Liver (tissue), 3 donors: ENCODE results near the gene CLMN.

Source experiments
- TAF1 ChIP-seq: conservative IDR thresholded peaks from 2 replicates; pipeline ENCODE4 v1.6.1; 2016; ENCODE audit warnings: antibody characterized with exemption, mild to moderate bottlenecking
- YY1 ChIP-seq: IDR thresholded peaks from 2 replicates; pipeline ENCODE4 v1.6.1; 2016; ENCODE audit warnings: antibody characterized with exemption, mild to moderate bottlenecking
- TF ChIP-seq, protein P1 (sequence below): fragments of 150-350 bp; IDR thresholded peaks from 2 replicates; pipeline ENCODE4 v1.5.1; 2017; ENCODE audit warnings: improper control_type of control experiment, low read depth, low read length; ENCODE audit not compliant: missing input control
- donor health status: healthy.
- donor health status: healthy.

DNA sequence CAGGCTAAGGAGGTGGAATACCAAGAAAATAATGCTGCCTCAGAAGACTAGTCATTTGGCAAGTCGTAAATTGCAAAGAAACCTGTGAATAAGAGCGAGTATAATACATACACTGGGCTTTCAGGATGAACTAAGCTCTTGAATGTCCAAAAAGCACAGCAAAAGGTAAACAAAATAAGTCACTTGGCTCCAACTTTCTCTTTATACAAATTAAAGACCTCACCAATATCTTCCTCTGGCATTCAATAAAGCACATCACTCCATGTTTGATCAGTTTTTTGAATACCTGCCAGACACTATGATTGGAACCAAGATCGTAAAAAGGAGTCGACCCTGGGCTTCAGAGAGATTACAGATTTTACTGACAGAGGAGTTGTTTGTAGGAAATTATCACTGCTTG is 165.8 kb downstream of the CLMN start:
- TF ChIP-seq YY1 (no peak), TAF1 (no peak)
- TF ChIP-seq, protein P1, sequence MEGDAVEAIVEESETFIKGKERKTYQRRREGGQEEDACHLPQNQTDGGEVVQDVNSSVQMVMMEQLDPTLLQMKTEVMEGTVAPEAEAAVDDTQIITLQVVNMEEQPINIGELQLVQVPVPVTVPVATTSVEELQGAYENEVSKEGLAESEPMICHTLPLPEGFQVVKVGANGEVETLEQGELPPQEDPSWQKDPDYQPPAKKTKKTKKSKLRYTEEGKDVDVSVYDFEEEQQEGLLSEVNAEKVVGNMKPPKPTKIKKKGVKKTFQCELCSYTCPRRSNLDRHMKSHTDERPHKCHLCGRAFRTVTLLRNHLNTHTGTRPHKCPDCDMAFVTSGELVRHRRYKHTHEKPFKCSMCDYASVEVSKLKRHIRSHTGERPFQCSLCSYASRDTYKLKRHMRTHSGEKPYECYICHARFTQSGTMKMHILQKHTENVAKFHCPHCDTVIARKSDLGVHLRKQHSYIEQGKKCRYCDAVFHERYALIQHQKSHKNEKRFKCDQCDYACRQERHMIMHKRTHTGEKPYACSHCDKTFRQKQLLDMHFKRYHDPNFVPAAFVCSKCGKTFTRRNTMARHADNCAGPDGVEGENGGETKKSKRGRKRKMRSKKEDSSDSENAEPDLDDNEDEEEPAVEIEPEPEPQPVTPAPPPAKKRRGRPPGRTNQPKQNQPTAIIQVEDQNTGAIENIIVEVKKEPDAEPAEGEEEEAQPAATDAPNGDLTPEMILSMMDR = no peak
